ENCODE data around the gene HDAC11.
"Not testable (repeated sequence)": the region's sequence is repeated elsewhere in the genome, so short reads cannot be mapped to it uniquely, and the experiment has no call there.

Gene HDAC11

GRCh38 chr3:13479582-13480339 lies at the start of gene HDAC11:
TSS of gene HDAC11 (plus strand) at chr3:13480306. CDS start at chr3:13480348, 42 bp downstream.
- in situ Hi-C loops (cut with HindIII; ENCODE audit: low sequenced_read_pairs) = no loop called here
- no peak for TF ChIP-seq CTCF (IDR thresholded peaks at IDR 0.05; ENCODE audit: low read depth, low read length, missing control alignments)
- H3K4me3 ChIP-seq (ENCODE audit: low read depth, low read length) = peak within 1 kb of the TSS; percentile 60
- DNase-seq (ENCODE audit: low read depth) = peak; percentile 87

- in situ Hi-C loops (cut with HindIII; ENCODE audit: low sequenced_read_pairs) = not testable (repeated sequence)
Measured at GRCh38 chr3:13430411-13430875, 49.7 kb upstream of the HDAC11 start.

GRCh38 chr3:13432093-13432492 lies 48.0 kb upstream of the HDAC11 start:
- TF ChIP-seq CTCF (IDR thresholded peaks at IDR 0.05; ENCODE audit: low read depth, low read length, missing control alignments) = no peak
- H3K4me3 ChIP-seq (ENCODE audit: low read depth, low read length) = no peak overlapping the region
- in situ Hi-C loops (cut with HindIII; ENCODE audit: low sequenced_read_pairs) = no loop called here
- no peak for DNase-seq (ENCODE audit: low read depth)

More at GRCh38 chr3:13430411-13430875, 49.7 kb upstream of the HDAC11 start:
- H3K4me3 ChIP-seq (ENCODE audit: low read depth, low read length); DNase-seq (ENCODE audit: low read depth): not testable (repeated sequence)

- H3K4me3 ChIP-seq (ENCODE audit: low read depth, low read length) = no peak overlapping the region
- TF ChIP-seq CTCF (IDR thresholded peaks at IDR 0.05; ENCODE audit: low read depth, low read length, missing control alignments) = no peak
- in situ Hi-C loops (cut with HindIII; ENCODE audit: low sequenced_read_pairs) = no loop called here
- no peak for DNase-seq (ENCODE audit: low read depth)
Measured at GRCh38 chr3:13433912-13434311, 46.2 kb upstream of the HDAC11 start.

GRCh38 chr3:13436213-13436612 lies 43.9 kb upstream of the HDAC11 start:
- in situ Hi-C loops (cut with HindIII; ENCODE audit: low sequenced_read_pairs); H3K4me3 ChIP-seq (ENCODE audit: low read depth, low read length); DNase-seq (ENCODE audit: low read depth): not testable (repeated sequence)

GRCh38 chr3:13440204-13440817 lies 39.8 kb upstream of the HDAC11 start:
- in situ Hi-C loops (cut with HindIII; ENCODE audit: low sequenced_read_pairs) = no loop called here
- H3K4me3 ChIP-seq (ENCODE audit: low read depth, low read length) = no peak overlapping the region
- no peak for DNase-seq (ENCODE audit: low read depth)
- TF ChIP-seq CTCF (IDR thresholded peaks at IDR 0.05; ENCODE audit: low read depth, low read length, missing control alignments) = no peak

GRCh38 chr3:13442882-13443281 lies 37.2 kb upstream of the HDAC11 start:
- H3K4me3 ChIP-seq (ENCODE audit: low read depth, low read length); in situ Hi-C loops (cut with HindIII; ENCODE audit: low sequenced_read_pairs); DNase-seq (ENCODE audit: low read depth): not testable (repeated sequence)

GRCh38 chr3:13451301-13451673 lies 28.8 kb upstream of the HDAC11 start:
- DNase-seq (ENCODE audit: low read depth) = no peak
- H3K4me3 ChIP-seq (ENCODE audit: low read depth, low read length) = peak overlapping the region; percentile 47
- no peak for TF ChIP-seq CTCF (IDR thresholded peaks at IDR 0.05; ENCODE audit: low read depth, low read length, missing control alignments)
- in situ Hi-C loops (cut with HindIII; ENCODE audit: low sequenced_read_pairs) = loop anchor here (25.0 kb wide), 1 partner anchor 364 kb away; no protein-coding TSS in a partner anchor

All from astrocyte of the cerebellum (primary cell).